HepG2 (cell line): ENCODE results near the gene ZMIZ1. TPM values are rescaled to one million over a fixed set of nuclear protein-coding genes. Genes with fewer than 3 reads are reported as not detected.

Experiments
- ATAC-seq: fragments of 200-7000 bp; cut with Tn5 transposase; 3 replicates; pipeline ENCODE4 v1.9.1; 2020; ENCODE audit warnings: mild to moderate bottlenecking, moderate library complexity
- BruUV-seq: library from RNA; stranded (reverse); fragments of 400-500 nt; replicated peaks from 2 replicates; lab custom pipeline; 2021; lab: Mats Ljungman, UMichigan
- CTCF ChIA-PET: fragments of 300-600 bp; formaldehyde crosslinking; extraction: SDS; loops from one replicate; lab custom pipeline; 2021; ENCODE audit warnings: low total read pairs, inconsistent platforms, low intra/inter-chr PET ratio; lab: Yijun Ruan, JAX
- POLR2A ChIA-PET: fragments of 350-600 bp; sonication (Branson Sonifier 250); formaldehyde crosslinking; loops from one replicate; lab custom pipeline; 2020; ENCODE audit warnings: antibody characterized with exemption, inconsistent platforms; lab: Yijun Ruan, JAX
- DNase-seq: peaks from one replicate; pipeline ENCODE4 v3.0.0-alpha.2; 2015; ENCODE audit warnings: low spot score
- FAIRE-seq: peaks from 3 replicates; lab custom pipeline; 2011; peaks lifted over from hg19 to GRCh38; lab: Jason Lieb, UNC
- H2AFZ ChIP-seq: one replicate; pipeline ENCODE4 v1.6.1; 2011; ENCODE audit warnings: low read length, inconsistent platforms
- H3K27ac ChIP-seq: fragments of 300-600 bp; 3 replicates; pipeline ENCODE4 v1.8.0; 2011; ENCODE audit warnings: mixed run types, mild to moderate bottlenecking, mixed read lengths, low read length, inconsistent platforms; ENCODE audit not compliant: insufficient read depth; ENCODE audit errors: extremely low read length
- H3K27me3 ChIP-seq, 2 experiments: fragments of 200-600 bp in 1 of 2; 2 replicates in 1 of 2; 3 replicates in 1 of 2; pipeline versions ENCODE4 v1.6.0 to v1.8.0; 2011; ENCODE audit warnings: low read length in 2 of 2, mild to moderate bottlenecking in 2 of 2, moderate library complexity in 2 of 2, inconsistent platforms in 1 of 2; ENCODE audit not compliant: insufficient read depth in 2 of 2, control insufficient read depth in 1 of 2
- H3K36me3 ChIP-seq, 2 experiments: fragments of 200-600 bp in 1 of 2; replicated peaks in 1 of 2; 2 replicates in 1 of 2; 3 replicates in 1 of 2; pipeline versions ENCODE4 v1.5.1 to v1.8.0; 2011; ENCODE audit warnings: low read length in 2 of 2, inconsistent platforms in 1 of 2; ENCODE audit not compliant: insufficient read depth in 2 of 2, control insufficient read depth in 1 of 2
- H3K4me1 ChIP-seq: 2 replicates; pipeline ENCODE4 v1.5.1; 2012; ENCODE audit warnings: low read length, inconsistent platforms; ENCODE audit not compliant: insufficient read depth
- H3K4me2 ChIP-seq: 2 replicates; pipeline ENCODE4 v1.6.0; 2011; ENCODE audit warnings: low read depth, low read length, inconsistent platforms
- H3K4me3 ChIP-seq, 3 experiments: fragments of 200-600 bp in 1 of 3; sonication (generic), shearing (Covaris generic) in 1 of 3; replicated peaks in 1 of 3; 2 replicates each; pipeline ENCODE4 v1.5.1; 2011 to 2016; ENCODE audit warnings: low read length in 3 of 3, inconsistent platforms in 2 of 3, low read depth in 2 of 3, mild to moderate bottlenecking in 2 of 3, control low read depth in 1 of 3, mixed read lengths in 1 of 3; ENCODE audit not compliant: insufficient read depth in 1 of 3
- H3K79me2 ChIP-seq: one replicate; pipeline ENCODE4 v1.6.1; 2011; ENCODE audit warnings: low read length, inconsistent platforms; ENCODE audit not compliant: insufficient read depth
- H3K9ac ChIP-seq: 2 replicates; pipeline ENCODE4 v1.6.0; 2011; ENCODE audit warnings: mild to moderate bottlenecking, low read depth, low read length, inconsistent platforms; ENCODE audit not compliant: insufficient read depth
- H3K9me3 ChIP-seq: 2 replicates; pipeline ENCODE4 v1.5.1; 2012; ENCODE audit warnings: mild to moderate bottlenecking, low read length
- H4K20me1 ChIP-seq: 2 replicates; pipeline ENCODE4 v1.6.0; 2011; ENCODE audit warnings: inconsistent platforms, mild to moderate bottlenecking, low read length, moderate library complexity; ENCODE audit not compliant: insufficient read depth
- ARHGAP35 ChIP-seq: sonication (generic); formaldehyde crosslinking; IDR thresholded peaks from 2 replicates; pipeline ENCODE4 v1.9.0; 2022; ENCODE audit warnings: mild to moderate bottlenecking, inconsistent platforms, moderate library complexity, missing genetic modification reagents, borderline replicate concordance
- CEBPB ChIP-seq: IDR thresholded peaks from 2 replicates; pipeline ENCODE4 v1.6.1; 2011; ENCODE audit warnings: low read depth, low read length, improper control_type of control experiment, borderline replicate concordance
- HNRNPL ChIP-seq: fragments of 200-400 bp; formaldehyde crosslinking; IDR thresholded peaks from 2 replicates; pipeline ENCODE4 v1.6.1; 2017; ENCODE audit warnings: mild to moderate bottlenecking, low read depth, low read length
- MED13 ChIP-seq: sonication (generic); formaldehyde crosslinking; IDR thresholded peaks from 2 replicates; pipeline ENCODE4 v1.5.0; 2020; ENCODE audit warnings: missing genetic modification reagents
- PHF20 ChIP-seq: sonication (generic); formaldehyde crosslinking; IDR thresholded peaks from 2 replicates; pipeline ENCODE4 v1.5.0; 2020; ENCODE audit warnings: mild to moderate bottlenecking, missing genetic modification reagents
- PRDM10 ChIP-seq: sonication (generic); formaldehyde crosslinking; IDR thresholded peaks from 2 replicates; pipeline ENCODE4 v1.4.0; 2020; ENCODE audit warnings: low read depth, missing genetic modification reagents
- SIN3A ChIP-seq: IDR thresholded peaks from 2 replicates; pipeline ENCODE4 v1.6.1; 2011; ENCODE audit warnings: low read depth, mild to moderate bottlenecking, control low read depth, low read length, borderline replicate concordance
- SP1 ChIP-seq, 2 experiments: fragments of 450-650 bp in 1 of 2; sonication (generic) in 1 of 2; formaldehyde crosslinking in 1 of 2; IDR thresholded peaks; 2 replicates each; pipeline versions ENCODE4 v1.4.0 to v1.6.1; 2016 to 2020; ENCODE audit warnings: missing genetic modification reagents in 1 of 2
- ZNF138 ChIP-seq: sonication (generic); formaldehyde crosslinking; IDR thresholded peaks from 2 replicates; pipeline ENCODE4 v1.5.0; 2020; ENCODE audit warnings: mild to moderate bottlenecking, low read depth, missing genetic modification reagents
- ZNF263 ChIP-seq: sonication (generic); formaldehyde crosslinking; IDR thresholded peaks from 2 replicates; pipeline ENCODE4 v1.4.0; 2020; ENCODE audit warnings: missing genetic modification reagents
- ZNF331 ChIP-seq: sonication (generic); formaldehyde crosslinking; IDR thresholded peaks from 2 replicates; pipeline ENCODE4 v1.4.0; 2020; ENCODE audit warnings: missing genetic modification reagents
- ZNF75D ChIP-seq: sonication (generic); formaldehyde crosslinking; IDR thresholded peaks from 2 replicates; pipeline ENCODE4 v1.8.1; 2023; ENCODE audit warnings: missing genetic modification reagents, mild to moderate bottlenecking, borderline replicate concordance
- ZSCAN12 ChIP-seq: sonication (generic); formaldehyde crosslinking; IDR thresholded peaks from 2 replicates; pipeline ENCODE4 v1.9.0; 2021; ENCODE audit warnings: mild to moderate bottlenecking, missing genetic modification reagents
- ZSCAN20 ChIP-seq: sonication (generic); formaldehyde crosslinking; IDR thresholded peaks from 2 replicates; pipeline ENCODE4 v1.4.0; 2020; ENCODE audit warnings: missing genetic modification reagents, mild to moderate bottlenecking, borderline replicate concordance
- WGBS: methylation state at CpG from one replicate; pipeline ENCODE4 v1.1.6; 2017; ENCODE audit warnings: low lambda C conversion rate; 5-methylcytosine and 5-hydroxymethylcytosine counted together
- in situ Hi-C: cut with HindIII; loops from 2 replicates; pipeline ENCODE4 v1.10.0; 2017; ENCODE audit warnings: low pct_unique_long_range_greater_than_20kb; ENCODE audit not compliant: extremely low pct_ligation_motif_present
- intact Hi-C: fragments of 100-400 bp; cut with micrococcal nuclease; formaldehyde crosslinking; loops from one replicate; pipeline ENCODE4 v1.10.0; 2022; ENCODE audit not compliant: unreplicated experiment
- polyA plus RNA-seq, 8 experiments: library from polyadenylated mRNA; depleted of rRNA in 3 of 8; stranded (reverse) in 7 of 8; unstranded in 1 of 8; fragments of >200 nt; fragmentation: Illumina TruSeq in 4 of 8; extraction: Trizol in 4 of 8; gene quantifications; 2 replicates each; pipeline versions ENCODE4 v1.2.1 to v1.2.3, GENCODE V29; 2011 to 2016; ENCODE audit warnings: low read depth in 4 of 8, missing spikeins in 1 of 8, mixed read lengths in 1 of 8; ENCODE audit not compliant: insufficient read depth in 1 of 8
- total RNA-seq, 5 experiments: library from RNA; depleted of rRNA; stranded (reverse); fragments of >200 nt; fragmentation: Illumina TruSeq; extraction: Trizol; gene quantifications; 2 replicates each; pipeline ENCODE4 v1.2.3, GENCODE V29; 2016; ENCODE audit warnings: low read depth in 1 of 5

ZMIZ1 gene
- total and polyA plus RNA-seq, 2 of the 13 experiments (the other 11 are each of a cell fraction or from before 2014, with no cell fraction given): 5.3 to 10.2 TPM

- Histone ChIP-seq H3K9ac (no peak overlapping the region), H3K4me3 (no peak overlapping the region), H2AFZ (no peak overlapping the region), H3K4me1 (peaks cover 88% of the 10 kb centered on the region), H4K20me1 (peaks cover 97% of the 10 kb centered on the region), H3K27ac (peak overlapping the region; percentile 16), H3K36me3 (peaks cover 1 to 4% of the 10 kb centered on the region in 2 experiments; a peak in 4 of 5 replicates), H3K9me3 (no peaks in the 10 kb centered on the region), H3K27me3 (no peaks in the 10 kb centered on the region), H3K4me2 (no peak overlapping the region), H3K79me2 (peaks cover 100% of the 10 kb centered on the region)
- DNase-seq (no peak), FAIRE-seq (no peak), ATAC-seq (no peak)
- no peak for TF ChIP-seq ZSCAN12 (CRISPR knock-in tag)
- no peak for TF ChIP-seq ZSCAN20 (CRISPR knock-in tag)
- TF ChIP-seq ZNF138 (CRISPR knock-in tag): no peak
- TF ChIP-seq MED13 (CRISPR knock-in tag): no peak
- peak; percentile 65; the same call in 1 of the 2 replicates for TF ChIP-seq HNRNPL
- TF ChIP-seq SIN3A: no peak
- no peak for TF ChIP-seq ZNF263
- WGBS: 96% methylated on average over 4 of the region's 8 CpGs
- in situ Hi-C loops: no loop called here
- intact Hi-C loops: no loop called here
- ChIA-PET POLR2A (no interaction called here), CTCF (no interaction called here)
- no TSS peak for BruUV-seq
Observed at GRCh38 chr10:79103585-79103984, 34.8 kb downstream of the ZMIZ1 start.

GRCh38 chr10:79105150-79105739 lies 36.5 kb downstream of the ZMIZ1 start:
- no peaks in the 10 kb centered on the region for H3K9me3 ChIP-seq
- no peak overlapping the region; a peak in 1 of 6 replicates for H3K4me3 ChIP-seq
- H3K4me2 ChIP-seq: peak overlapping the region; percentile 53
- intact Hi-C loops (loop anchor here (1.0 to 5.0 kb wide), 3 partner anchors 11 to 92 kb away; no protein-coding TSS in a partner anchor), in situ Hi-C loops (no loop called here)
- FAIRE-seq (peak; percentile 96), DNase-seq (peak; percentile 90), ATAC-seq (peak; percentile 93)
- peaks cover 88% of the 10 kb centered on the region for H3K4me1 ChIP-seq
- POLR2A ChIA-PET: interaction anchor here (1.0 to 2.6 kb wide), 5 partner anchors 11 to 72 kb away, joined by 4 to 13 read pairs (median 6); no protein-coding TSS in a partner anchor
- TSS peak; percentile 26 for BruUV-seq
- peaks cover 97% of the 10 kb centered on the region for H4K20me1 ChIP-seq
- H3K9ac ChIP-seq: no peak overlapping the region; the same call in 1 of the 2 replicates
- H3K27me3 ChIP-seq: no peaks in the 10 kb centered on the region
- H2AFZ ChIP-seq: no peak overlapping the region
- peaks cover 100% of the 10 kb centered on the region for H3K79me2 ChIP-seq
- peaks cover under 1 to 4% of the 10 kb centered on the region in 2 experiments; a peak in 3 of 5 replicates for H3K36me3 ChIP-seq
- peak overlapping the region; percentile 69 for H3K27ac ChIP-seq
- CTCF ChIA-PET: no interaction called here
- 30% methylated on average over 7 of the region's 11 CpGs for WGBS
- no peak for TF ChIP-seq ARHGAP35 (CRISPR knock-in tag)
- no peak for TF ChIP-seq PRDM10
- TF ChIP-seq PHF20 (CRISPR knock-in tag): no peak
- TF ChIP-seq ZNF75D (CRISPR knock-in tag): no peak
- TF ChIP-seq CEBPB: no peak
- no peak for TF ChIP-seq SP1 (IDR thresholded peaks at IDR 0.05)
- TF ChIP-seq SP1 (CRISPR knock-in tag; IDR thresholded peaks at IDR 0.05): no peak
- peak; percentile 44 for TF ChIP-seq ZNF331
